Smooth muscle cell (in vitro differentiated cells): Measurements from ENCODE around the gene GPX7. TPM values are rescaled to one million over a fixed set of nuclear protein-coding genes. Genes with fewer than 3 reads are reported as not detected.
"Not testable (repeated sequence)": the region's sequence is repeated elsewhere in the genome, so short reads cannot be mapped to it uniquely, and the experiment has no call there.

Experiments
- DNase-seq: peaks from one replicate; lab custom pipeline; 2025; ENCODE audit not compliant: unreplicated experiment; lab: John Stamatoyannopoulos, UW
- H2AFZ ChIP-seq: fragments of 200-600 bp; sonication (generic); 2 replicates; pipeline ENCODE4 v1.6.0; 2016; ENCODE audit warnings: antibody characterized with exemption, low read depth, mild to moderate bottlenecking
- H3F3A ChIP-seq: fragments of 200-600 bp; sonication (generic); 2 replicates; pipeline ENCODE4 v1.6.0; 2017; ENCODE audit warnings: antibody characterized with exemption, low read depth
- H3K27ac ChIP-seq: fragments of 200-600 bp; sonication (generic); 2 replicates; pipeline ENCODE4 v1.5.1; 2016; ENCODE audit warnings: low read depth, mild to moderate bottlenecking
- H3K27me3 ChIP-seq: fragments of 200-600 bp; sonication (generic); 2 replicates; pipeline ENCODE4 v1.6.1; 2016; ENCODE audit warnings: low read depth, mild to moderate bottlenecking
- H3K36me3 ChIP-seq: fragments of 200-600 bp; sonication (generic); 2 replicates; pipeline ENCODE4 v1.5.1; 2016; ENCODE audit warnings: low read depth
- H3K4me1 ChIP-seq: fragments of 200-600 bp; sonication (generic); 2 replicates; pipeline ENCODE4 v1.5.1; 2016; ENCODE audit warnings: low read depth
- H3K4me2 ChIP-seq: fragments of 200-600 bp; sonication (generic); 2 replicates; pipeline ENCODE4 v1.6.0; 2016; ENCODE audit warnings: mild to moderate bottlenecking
- H3K4me3 ChIP-seq: fragments of 200-600 bp; sonication (generic); 2 replicates; pipeline ENCODE4 v1.5.1; 2016; ENCODE audit warnings: mild to moderate bottlenecking
- H3K79me2 ChIP-seq: fragments of 200-600 bp; sonication (generic); 2 replicates; pipeline ENCODE4 v1.6.0; 2016; ENCODE audit warnings: low read depth, mild to moderate bottlenecking
- H3K9ac ChIP-seq: fragments of 200-600 bp; sonication (generic); 2 replicates; pipeline ENCODE4 v1.6.0; 2016; ENCODE audit warnings: low read depth
- H3K9me3 ChIP-seq: fragments of 200-600 bp; sonication (generic); replicated peaks from 2 replicates; pipeline ENCODE4 v1.5.1; 2016; ENCODE audit warnings: low read depth
- H4K20me1 ChIP-seq: fragments of 200-600 bp; sonication (generic); 2 replicates; pipeline ENCODE4 v1.6.0; 2016; ENCODE audit warnings: low read depth
- WGBS: methylation state at CpG from one replicate; pipeline ENCODE4 v1.1.7; 2016; ENCODE audit warnings: low lambda C conversion rate; 5-methylcytosine and 5-hydroxymethylcytosine counted together
- polyA plus RNA-seq: library from polyadenylated mRNA; unstranded; fragments of >200 nt; fragmentation: Nextera tagmentation; extraction: Ambion mirVana; gene quantifications from 2 replicates; pipeline ENCODE4 v1.2.1, GENCODE V29; 2016
- total RNA-seq: library from RNA; depleted of rRNA; stranded (reverse); fragments of >200 nt; gene quantifications from 2 replicates; pipeline ENCODE4 v1.2.3, GENCODE V29; 2014
- TF ChIP-seq, protein P1 (sequence below): fragments of 200-600 bp; sonication (generic); IDR thresholded peaks from 2 replicates; pipeline ENCODE4 v1.5.1; 2017; ENCODE audit warnings: borderline replicate concordance, mild to moderate bottlenecking, antibody characterized with exemption; ENCODE audit not compliant: insufficient read depth, poor library complexity, severe bottlenecking

The GPX7 gene
- total and polyA plus RNA-seq, 2 experiments from 2014 or later: 164 to 192 TPM

DNA sequence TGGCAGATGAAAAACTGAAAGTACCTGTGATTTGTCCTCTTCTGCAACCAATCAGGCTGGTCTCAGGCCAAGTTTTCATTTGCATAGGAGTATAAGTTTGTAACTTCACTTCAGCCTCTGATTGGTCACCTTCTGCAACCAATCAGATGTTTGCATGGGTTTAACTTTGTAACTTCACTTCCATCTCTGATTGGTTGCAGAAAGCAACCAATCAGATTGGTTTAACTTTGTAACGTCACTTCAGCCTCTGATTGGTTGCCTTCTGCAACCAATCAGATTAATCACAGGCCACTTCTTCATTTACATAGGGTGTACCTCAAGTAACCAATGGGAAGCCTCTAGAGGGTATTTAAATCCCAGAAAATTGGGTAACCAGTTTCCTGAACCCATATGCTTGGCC is 30.4 kb upstream of the GPX7 start:
- Histone ChIP-seq H3K27ac (no peak overlapping the region), H3K36me3 (no peaks in the 10 kb centered on the region), H3K4me1 (peaks cover 4% of the 10 kb centered on the region), H3K9me3 (no peaks in the 10 kb centered on the region), H4K20me1 (no peaks in the 10 kb centered on the region), H3K4me3 (no peak overlapping the region), H3K79me2 (no peaks in the 10 kb centered on the region), H3K4me2 (no peak overlapping the region), H3K27me3 (no peaks in the 10 kb centered on the region), H3F3A (peaks cover 5% of the 10 kb centered on the region), H2AFZ (no peak overlapping the region), H3K9ac (no peak overlapping the region)
- no peak for DNase-seq
- 83% methylated on average over 1 of the region's 1 CpG for WGBS
- TF ChIP-seq, protein P1, sequence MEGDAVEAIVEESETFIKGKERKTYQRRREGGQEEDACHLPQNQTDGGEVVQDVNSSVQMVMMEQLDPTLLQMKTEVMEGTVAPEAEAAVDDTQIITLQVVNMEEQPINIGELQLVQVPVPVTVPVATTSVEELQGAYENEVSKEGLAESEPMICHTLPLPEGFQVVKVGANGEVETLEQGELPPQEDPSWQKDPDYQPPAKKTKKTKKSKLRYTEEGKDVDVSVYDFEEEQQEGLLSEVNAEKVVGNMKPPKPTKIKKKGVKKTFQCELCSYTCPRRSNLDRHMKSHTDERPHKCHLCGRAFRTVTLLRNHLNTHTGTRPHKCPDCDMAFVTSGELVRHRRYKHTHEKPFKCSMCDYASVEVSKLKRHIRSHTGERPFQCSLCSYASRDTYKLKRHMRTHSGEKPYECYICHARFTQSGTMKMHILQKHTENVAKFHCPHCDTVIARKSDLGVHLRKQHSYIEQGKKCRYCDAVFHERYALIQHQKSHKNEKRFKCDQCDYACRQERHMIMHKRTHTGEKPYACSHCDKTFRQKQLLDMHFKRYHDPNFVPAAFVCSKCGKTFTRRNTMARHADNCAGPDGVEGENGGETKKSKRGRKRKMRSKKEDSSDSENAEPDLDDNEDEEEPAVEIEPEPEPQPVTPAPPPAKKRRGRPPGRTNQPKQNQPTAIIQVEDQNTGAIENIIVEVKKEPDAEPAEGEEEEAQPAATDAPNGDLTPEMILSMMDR: no peak

DNA sequence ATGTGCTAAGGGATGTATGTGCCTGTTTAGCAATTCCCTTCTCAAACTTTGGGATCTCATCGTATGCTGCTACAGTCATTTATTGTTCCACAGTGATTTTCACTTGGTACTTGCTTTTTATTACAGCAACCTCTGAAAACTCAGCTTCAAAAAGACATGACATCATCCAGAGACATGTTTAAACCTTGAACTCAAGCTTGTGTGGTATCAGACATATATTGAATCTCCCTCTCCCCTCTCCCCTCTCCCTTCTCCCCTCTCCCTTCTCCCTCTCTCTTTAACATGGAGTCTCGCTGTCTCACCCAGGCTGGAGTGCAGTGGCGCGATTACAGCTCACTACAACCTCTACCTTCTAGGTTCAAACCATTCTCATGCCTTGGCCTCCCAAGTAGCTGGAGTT is 29.8 kb upstream of the GPX7 start:
- no peaks in the 10 kb centered on the region for H3K9me3 ChIP-seq
- no peaks in the 10 kb centered on the region for H3K79me2 ChIP-seq
- TF ChIP-seq, protein P1: no peak
- DNase-seq: no peak
- peaks cover 5% of the 10 kb centered on the region for H3F3A ChIP-seq
- no peaks in the 10 kb centered on the region for H3K27me3 ChIP-seq
- WGBS: 98% methylated on average over 3 of the region's 4 CpGs
- H3K27ac ChIP-seq: no peak overlapping the region
- H3K9ac ChIP-seq: no peak overlapping the region
- H4K20me1 ChIP-seq: no peaks in the 10 kb centered on the region
- H3K4me1 ChIP-seq: peaks cover 4% of the 10 kb centered on the region
- no peak overlapping the region for H3K4me3 ChIP-seq
- H3K4me2 ChIP-seq: no peak overlapping the region
- no peak overlapping the region for H2AFZ ChIP-seq
- H3K36me3 ChIP-seq: no peaks in the 10 kb centered on the region

DNA sequence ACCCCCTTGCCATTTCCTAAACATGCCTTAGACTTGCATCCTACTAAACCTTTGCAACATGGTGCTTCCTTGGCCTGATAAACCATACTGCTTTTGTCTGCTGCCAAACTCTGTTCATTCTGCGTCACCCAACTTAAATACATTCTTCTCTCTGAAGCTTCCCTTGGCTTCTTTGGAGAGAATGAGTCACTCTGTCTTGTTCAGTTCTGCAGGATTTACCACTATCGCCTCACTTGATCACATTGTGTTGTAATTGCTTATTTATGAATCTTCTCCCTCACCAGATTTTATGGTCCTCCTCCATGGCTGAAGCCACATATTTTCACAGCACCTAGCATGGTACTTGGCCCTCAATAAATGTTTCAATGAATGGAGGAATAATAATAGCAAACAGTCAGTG is 27.6 kb upstream of the GPX7 start:
- WGBS: 5% methylated on average over 2 of the region's 2 CpGs
- H3K9me3 ChIP-seq: no peaks in the 10 kb centered on the region
- peaks cover 5% of the 10 kb centered on the region for H3F3A ChIP-seq
- H3K79me2 ChIP-seq: no peaks in the 10 kb centered on the region
- no peaks in the 10 kb centered on the region for H3K36me3 ChIP-seq
- no peak for DNase-seq
- TF ChIP-seq, protein P1: no peak
- H3K27ac ChIP-seq: peak overlapping the region; percentile 74
- peak overlapping the region; percentile 66 for H2AFZ ChIP-seq
- H4K20me1 ChIP-seq: no peaks in the 10 kb centered on the region
- H3K4me1 ChIP-seq: peaks cover 4% of the 10 kb centered on the region
- H3K27me3 ChIP-seq: no peaks in the 10 kb centered on the region
- H3K9ac ChIP-seq: no peak overlapping the region
- peak overlapping the region; percentile 53 for H3K4me2 ChIP-seq
- no peak overlapping the region for H3K4me3 ChIP-seq

DNA sequence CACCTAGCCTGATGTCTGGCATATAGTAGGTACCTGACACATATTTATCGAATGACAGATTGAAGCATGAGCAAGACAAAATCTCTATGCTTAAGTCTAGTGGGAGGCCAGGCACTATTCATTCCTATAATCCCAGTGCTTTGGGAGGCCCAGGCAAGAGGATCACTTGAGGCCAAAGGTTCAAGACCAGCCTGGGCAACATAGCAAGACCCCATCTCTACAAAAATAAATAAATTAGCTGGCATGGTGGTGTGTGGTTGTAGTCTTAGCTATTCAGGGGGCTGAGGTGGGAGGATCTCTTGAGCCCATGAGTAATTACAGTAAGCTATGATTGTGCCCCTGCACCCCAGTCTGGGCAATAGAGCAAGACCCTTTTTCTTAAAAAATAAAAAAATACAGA is 26.1 kb upstream of the GPX7 start:
- 95% methylated on average over 1 of the region's 1 CpG for WGBS
- Histone ChIP-seq H3K4me3 (no peak overlapping the region), H3K4me2 (no peak overlapping the region), H2AFZ (no peak overlapping the region), H3K79me2 (no peaks in the 10 kb centered on the region), H3K36me3 (no peaks in the 10 kb centered on the region), H3K27ac (no peak overlapping the region), H3K27me3 (no peaks in the 10 kb centered on the region), H4K20me1 (no peaks in the 10 kb centered on the region), H3K9ac (no peak overlapping the region), H3K4me1 (peaks cover 4% of the 10 kb centered on the region), H3F3A (peaks cover 5% of the 10 kb centered on the region), H3K9me3 (no peaks in the 10 kb centered on the region)
- TF ChIP-seq, protein P1: no peak
- no peak for DNase-seq

DNA sequence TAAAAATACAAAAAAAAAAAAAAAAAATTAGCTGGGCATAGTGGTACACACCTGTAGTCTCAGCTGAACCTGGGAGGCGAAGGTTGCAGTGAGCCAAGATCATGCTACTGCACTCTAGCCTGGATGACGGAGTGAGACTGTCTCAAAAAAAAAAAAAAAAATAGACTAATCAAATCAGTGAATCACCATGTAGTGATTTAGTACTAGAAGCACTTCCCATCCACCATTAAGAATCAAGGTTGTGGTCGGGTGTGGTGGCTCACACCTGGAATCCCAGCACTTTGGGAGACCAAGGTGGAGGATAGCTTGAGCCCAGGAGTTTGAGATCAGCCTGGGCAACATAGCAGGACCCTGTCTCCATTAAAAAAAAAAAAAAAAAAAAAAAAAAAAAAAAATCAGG is 24.1 kb upstream of the GPX7 start:
- DNase-seq, H3K4me3 ChIP-seq, H3K36me3 ChIP-seq, H2AFZ ChIP-seq, H4K20me1 ChIP-seq, H3K27ac ChIP-seq, H3K9ac ChIP-seq, H3K9me3 ChIP-seq, H3K4me2 ChIP-seq, H3K27me3 ChIP-seq, H3K4me1 ChIP-seq, H3F3A ChIP-seq, H3K79me2 ChIP-seq: not testable (repeated sequence)
- 94% methylated on average over 3 of the region's 3 CpGs for WGBS
